ENCODE data around the gene SLC20A1.

- TF ChIP-seq CTCF (IDR thresholded peaks at IDR 0.05 in 4 of 5, conservative IDR thresholded peaks at IDR 0.05 in 1 of 5) (no peak), POLR2A (IDR thresholded peaks at IDR 0.05) (no peak)
Observed at GRCh38 chr2:112601754-112602153, 44.0 kb upstream of the SLC20A1 start.

Measured in gastrocnemius medialis (tissue), 4 donors.